ENCODE data around the gene TCEAL2. TPM values are rescaled to one million over a fixed set of nuclear protein-coding genes. Genes with fewer than 3 reads are reported as not detected.
"Not testable (repeated sequence)": the region's sequence is repeated elsewhere in the genome, so short reads cannot be mapped to it uniquely, and the experiment has no call there.

The TCEAL2 gene
- total RNA-seq, 1 donor from 2014 or later, result 3.8 TPM

GRCh38 chrX:102126863-102127262 is 1.4 kb downstream of the TCEAL2 start:
- Histone ChIP-seq H3K36me3 (ENCODE audit: control insufficient read depth, insufficient read depth, low read length) (no peaks in the 10 kb centered on the region), H3K4me3 (ENCODE audit: low read depth, low read length) (no peak overlapping the region), H3K27me3 (ENCODE audit: control insufficient read depth, insufficient read depth, low read length) (peaks cover 9% of the 10 kb centered on the region)
- DNase-seq (ENCODE audit: low read depth), result no peak
- TF ChIP-seq, protein P1, sequence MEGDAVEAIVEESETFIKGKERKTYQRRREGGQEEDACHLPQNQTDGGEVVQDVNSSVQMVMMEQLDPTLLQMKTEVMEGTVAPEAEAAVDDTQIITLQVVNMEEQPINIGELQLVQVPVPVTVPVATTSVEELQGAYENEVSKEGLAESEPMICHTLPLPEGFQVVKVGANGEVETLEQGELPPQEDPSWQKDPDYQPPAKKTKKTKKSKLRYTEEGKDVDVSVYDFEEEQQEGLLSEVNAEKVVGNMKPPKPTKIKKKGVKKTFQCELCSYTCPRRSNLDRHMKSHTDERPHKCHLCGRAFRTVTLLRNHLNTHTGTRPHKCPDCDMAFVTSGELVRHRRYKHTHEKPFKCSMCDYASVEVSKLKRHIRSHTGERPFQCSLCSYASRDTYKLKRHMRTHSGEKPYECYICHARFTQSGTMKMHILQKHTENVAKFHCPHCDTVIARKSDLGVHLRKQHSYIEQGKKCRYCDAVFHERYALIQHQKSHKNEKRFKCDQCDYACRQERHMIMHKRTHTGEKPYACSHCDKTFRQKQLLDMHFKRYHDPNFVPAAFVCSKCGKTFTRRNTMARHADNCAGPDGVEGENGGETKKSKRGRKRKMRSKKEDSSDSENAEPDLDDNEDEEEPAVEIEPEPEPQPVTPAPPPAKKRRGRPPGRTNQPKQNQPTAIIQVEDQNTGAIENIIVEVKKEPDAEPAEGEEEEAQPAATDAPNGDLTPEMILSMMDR (IDR thresholded peaks at IDR 0.05; ENCODE audit: insufficient read depth, low read length, poor library complexity, severe bottlenecking), result no peak

DNA sequence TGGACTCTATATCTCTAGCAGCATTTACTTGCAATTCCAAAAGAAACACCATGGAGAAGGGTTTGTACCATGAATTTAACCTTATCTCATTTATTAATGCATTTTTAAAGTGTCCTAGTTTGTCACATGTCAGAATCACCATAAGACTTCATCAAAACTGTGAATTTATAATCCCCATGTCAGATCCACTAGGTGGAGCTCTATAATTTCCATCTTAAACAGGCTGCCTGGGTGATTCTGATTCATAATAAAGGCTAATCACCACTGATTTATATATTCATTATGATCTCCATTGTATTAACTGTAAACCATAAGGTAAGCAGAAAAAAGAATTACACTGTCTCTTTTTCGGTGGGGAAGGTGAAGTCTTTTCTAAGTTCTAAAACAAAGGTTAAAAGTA is 4.0 kb downstream of the TCEAL2 start:
- DNase-seq (ENCODE audit: low read depth), result no peak
- TF ChIP-seq, protein P1 (IDR thresholded peaks at IDR 0.05; ENCODE audit: insufficient read depth, low read length, poor library complexity, severe bottlenecking), result peak; percentile 44
- no peaks in the 10 kb centered on the region for H3K36me3 ChIP-seq (ENCODE audit: control insufficient read depth, insufficient read depth, low read length)
- H3K4me3 ChIP-seq (ENCODE audit: low read depth, low read length), result no peak overlapping the region
- H3K27me3 ChIP-seq (ENCODE audit: control insufficient read depth, insufficient read depth, low read length), result peaks cover 9% of the 10 kb centered on the region

DNA sequence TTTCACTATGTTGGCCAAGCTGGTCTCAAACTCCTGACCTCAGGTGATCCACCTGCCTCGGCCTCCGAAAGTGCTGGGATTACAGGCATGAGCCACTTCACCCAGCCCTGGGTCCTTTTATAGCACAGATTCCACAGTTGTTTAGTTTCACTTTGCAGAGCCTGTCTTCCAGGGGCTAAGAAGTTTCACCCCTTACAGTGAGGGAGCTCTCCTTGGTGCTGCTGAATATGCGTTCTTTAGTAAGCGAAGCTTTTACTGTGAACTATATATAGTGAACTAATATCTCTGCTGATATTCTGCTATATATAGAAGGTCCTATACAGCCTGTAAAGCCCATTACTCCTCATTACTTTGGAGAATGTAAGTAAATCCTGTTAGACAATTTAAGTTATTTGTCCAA is 12.6 kb downstream of the TCEAL2 start:
- H3K4me3 ChIP-seq (ENCODE audit: low read depth, low read length), result no peak overlapping the region
- no peak for DNase-seq (ENCODE audit: low read depth)
- TF ChIP-seq, protein P1 (IDR thresholded peaks at IDR 0.05; ENCODE audit: insufficient read depth, low read length, poor library complexity, severe bottlenecking), result no peak
- peaks cover 6% of the 10 kb centered on the region for H3K27me3 ChIP-seq (ENCODE audit: control insufficient read depth, insufficient read depth, low read length)
- H3K36me3 ChIP-seq (ENCODE audit: control insufficient read depth, insufficient read depth, low read length), result no peaks in the 10 kb centered on the region

DNA sequence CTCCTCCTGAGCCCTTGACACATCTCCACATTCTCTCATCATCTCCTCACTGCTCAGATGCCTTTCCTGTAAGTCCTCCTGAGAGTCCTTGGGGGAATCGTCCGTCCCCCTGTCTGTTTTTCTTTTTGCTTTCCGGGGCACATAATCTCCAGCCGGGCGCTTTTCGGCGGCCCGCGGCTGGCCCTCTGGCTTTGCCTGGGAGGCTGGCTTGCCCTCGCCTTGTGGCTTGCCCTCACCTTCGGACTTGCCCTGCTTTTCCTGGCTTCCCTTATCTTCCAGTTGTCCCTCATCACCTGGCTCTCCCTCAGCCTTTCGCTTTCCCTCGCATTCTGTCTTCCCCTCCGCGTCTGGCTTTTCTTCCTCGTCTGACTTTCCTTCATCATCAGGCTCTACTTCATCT is 15.4 kb downstream of the TCEAL2 start:
- not testable (repeated sequence) for H3K27me3 ChIP-seq (ENCODE audit: control insufficient read depth, insufficient read depth, low read length); H3K4me3 ChIP-seq (ENCODE audit: low read depth, low read length); DNase-seq (ENCODE audit: low read depth); H3K36me3 ChIP-seq (ENCODE audit: control insufficient read depth, insufficient read depth, low read length)

DNA sequence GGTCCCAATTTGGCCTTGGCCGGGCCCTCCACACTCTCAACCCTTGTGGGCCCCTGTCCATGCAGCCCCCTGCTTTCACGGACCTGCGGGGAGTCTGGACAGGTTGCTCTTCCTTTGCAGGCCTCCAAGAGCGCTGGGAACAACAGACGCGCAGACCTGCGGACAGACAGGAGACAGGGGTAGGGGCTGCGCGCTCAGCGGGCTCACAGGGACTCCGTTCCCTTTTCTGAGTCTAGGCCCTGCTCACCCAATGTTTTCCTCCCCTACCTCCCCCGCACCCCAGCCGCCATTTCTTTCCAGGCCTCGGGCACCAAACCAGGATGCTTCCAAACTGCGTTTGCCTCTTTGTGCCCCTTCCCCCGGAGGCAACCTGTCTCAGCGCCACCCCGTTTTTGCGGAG is 16.2 kb downstream of the TCEAL2 start:
- H3K36me3 ChIP-seq (ENCODE audit: control insufficient read depth, insufficient read depth, low read length); H3K27me3 ChIP-seq (ENCODE audit: control insufficient read depth, insufficient read depth, low read length); DNase-seq (ENCODE audit: low read depth); H3K4me3 ChIP-seq (ENCODE audit: low read depth, low read length): not testable (repeated sequence)

GRCh38 chrX:102142274-102142673 is 16.8 kb downstream of the TCEAL2 start, which contains the start of gene TCEAL6:
Gene TCEAL6, minus strand, starts transcription at chrX:102142481.
- not testable (repeated sequence) for H3K36me3 ChIP-seq (ENCODE audit: control insufficient read depth, insufficient read depth, low read length); H3K27me3 ChIP-seq (ENCODE audit: control insufficient read depth, insufficient read depth, low read length); H3K4me3 ChIP-seq (ENCODE audit: low read depth, low read length); DNase-seq (ENCODE audit: low read depth)

DNA sequence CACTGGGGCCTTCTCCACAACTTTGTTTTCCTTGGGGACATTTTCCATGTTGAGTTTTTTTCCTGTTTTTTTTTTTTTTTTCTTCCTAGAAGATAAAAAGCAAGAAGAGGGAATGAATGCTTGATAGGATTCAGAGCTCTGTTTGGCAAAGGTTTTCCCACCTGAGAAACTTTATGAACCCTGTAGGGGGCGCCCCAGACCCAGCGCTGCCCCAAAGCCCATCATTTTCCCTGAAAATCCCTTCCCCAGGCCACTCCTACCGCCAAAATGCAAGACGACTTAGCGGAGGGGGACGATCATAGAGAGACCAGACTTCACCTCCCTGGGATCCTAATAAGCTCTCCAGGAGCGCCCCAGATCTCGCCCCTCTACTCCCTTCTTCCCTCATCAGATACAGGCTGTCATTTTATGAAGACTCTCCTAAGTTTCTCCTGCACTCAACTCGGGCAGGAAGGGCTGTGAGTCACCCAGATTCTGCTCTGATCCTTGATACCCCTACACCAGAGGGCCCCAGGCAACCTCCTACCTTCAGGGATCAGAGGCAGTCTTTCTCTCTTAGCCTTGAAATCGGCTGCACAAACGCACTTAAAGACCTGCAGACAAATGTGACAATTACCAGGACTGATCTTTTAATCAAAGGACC is 28.9 kb downstream of the TCEAL2 start:
- TF ChIP-seq, protein P1 (IDR thresholded peaks at IDR 0.05; ENCODE audit: insufficient read depth, low read length, poor library complexity, severe bottlenecking), result peak; percentile 22
- no peaks in the 10 kb centered on the region for H3K27me3 ChIP-seq (ENCODE audit: control insufficient read depth, insufficient read depth, low read length)
- H3K4me3 ChIP-seq (ENCODE audit: low read depth, low read length), result no peak overlapping the region
- DNase-seq (ENCODE audit: low read depth), result no peak
- no peaks in the 10 kb centered on the region for H3K36me3 ChIP-seq (ENCODE audit: control insufficient read depth, insufficient read depth, low read length)
